ENCODE results near the gene PPP1R17. TPM values are rescaled to one million over a fixed set of nuclear protein-coding genes. Genes with fewer than 3 reads are reported as not detected.

The PPP1R17 gene
- polyA plus RNA-seq, 2 donors = not detected

DNA sequence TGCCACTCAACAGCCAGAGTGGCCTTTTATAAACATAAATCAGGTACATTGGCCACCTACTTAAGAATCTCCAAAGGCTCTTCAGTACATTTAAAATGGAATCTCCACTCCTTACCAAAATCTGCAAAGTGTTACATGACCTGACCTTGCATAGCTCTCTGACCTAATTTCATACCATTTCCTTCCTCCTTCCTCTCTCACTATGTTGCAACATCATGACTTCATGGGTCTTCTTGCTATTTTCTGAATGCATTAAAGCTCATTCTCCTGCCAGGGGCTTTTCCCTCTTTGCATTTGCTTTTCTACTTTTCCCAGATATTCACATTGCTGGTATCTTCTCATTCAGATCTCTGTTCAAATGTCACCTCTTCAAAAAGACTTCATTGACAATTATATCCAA, 22.1 kb upstream of the PPP1R17 start:
- Histone ChIP-seq H3K4me3 (ENCODE audit: low read depth in 1 of 2, low read length in 2 of 2) (no peak overlapping the region), H3K36me3 (ENCODE audit: control insufficient read depth in 2 of 2, insufficient read depth in 2 of 2, low read length in 1 of 2) (no peaks in the 10 kb centered on the region), H3K9me3 (ENCODE audit: control insufficient read depth in 2 of 2, insufficient read depth in 1 of 2, low read depth in 1 of 2, low read length in 1 of 2) (no peaks in the 10 kb centered on the region), H3K27ac (ENCODE audit: low read depth in 2 of 2, low read length in 1 of 2) (no peak overlapping the region), H3K4me1 (ENCODE audit: control insufficient read depth in 2 of 2, insufficient read depth in 2 of 2, low read length in 1 of 2) (no peaks in the 10 kb centered on the region), H3K27me3 (ENCODE audit: control insufficient read depth in 1 of 2, insufficient read depth in 2 of 2, low read length in 2 of 2) (no peaks in the 10 kb centered on the region)

DNA sequence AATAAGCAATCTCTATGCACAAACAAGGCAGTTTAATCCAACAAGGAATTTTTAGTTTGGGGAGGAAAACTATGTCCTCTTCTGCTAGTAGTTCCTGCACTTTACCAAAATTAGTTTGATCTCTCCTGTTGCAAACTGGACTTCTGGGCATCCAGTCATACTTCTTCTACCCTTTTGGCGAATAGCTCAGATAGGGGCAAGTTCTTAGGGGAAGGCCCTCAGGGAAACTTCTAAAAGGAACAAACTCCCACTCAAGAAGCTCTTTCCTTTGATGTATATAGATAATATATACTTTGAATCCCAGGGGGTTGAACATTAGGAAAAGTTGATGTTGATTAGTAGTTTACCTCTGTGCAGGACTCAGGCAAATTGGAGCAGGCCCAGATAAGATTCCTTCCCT, 21.5 kb upstream of the PPP1R17 start:
- H3K27ac ChIP-seq (ENCODE audit: low read depth in 2 of 2, low read length in 1 of 2) = no peak overlapping the region
- no peaks in the 10 kb centered on the region for H3K36me3 ChIP-seq (ENCODE audit: control insufficient read depth in 2 of 2, insufficient read depth in 2 of 2, low read length in 1 of 2)
- no peaks in the 10 kb centered on the region for H3K27me3 ChIP-seq (ENCODE audit: control insufficient read depth in 1 of 2, insufficient read depth in 2 of 2, low read length in 2 of 2)
- H3K9me3 ChIP-seq (ENCODE audit: control insufficient read depth in 2 of 2, insufficient read depth in 1 of 2, low read depth in 1 of 2, low read length in 1 of 2) = no peaks in the 10 kb centered on the region
- H3K4me3 ChIP-seq (ENCODE audit: low read depth in 1 of 2, low read length in 2 of 2) = no peak overlapping the region
- WGBS, 2 donors = 80 to 88% methylated on average over 1 of the region's 1 CpG
- H3K4me1 ChIP-seq (ENCODE audit: control insufficient read depth in 2 of 2, insufficient read depth in 2 of 2, low read length in 1 of 2) = no peaks in the 10 kb centered on the region

DNA sequence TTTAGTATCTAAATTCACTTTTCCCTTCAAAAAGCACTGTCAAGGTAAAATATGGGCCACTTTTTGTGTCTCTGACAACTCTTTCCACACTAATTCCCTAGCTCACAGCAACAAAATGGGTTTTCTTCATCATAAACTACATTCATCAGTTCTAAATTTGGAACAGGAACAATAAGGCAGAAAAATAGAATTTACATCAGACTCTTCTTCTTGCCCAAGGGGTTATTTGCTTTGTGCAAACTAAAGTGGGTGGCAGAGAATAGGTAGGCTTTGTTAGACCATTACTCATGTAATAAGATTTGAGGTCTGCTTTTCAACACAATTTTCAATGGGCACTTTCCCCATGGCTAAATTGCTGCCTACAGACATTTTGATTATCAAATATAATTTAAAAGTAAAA, 17.6 kb upstream of the PPP1R17 start:
- no peaks in the 10 kb centered on the region for H3K9me3 ChIP-seq (ENCODE audit: control insufficient read depth in 2 of 2, insufficient read depth in 1 of 2, low read depth in 1 of 2, low read length in 1 of 2)
- no peak overlapping the region for H3K4me3 ChIP-seq (ENCODE audit: low read depth in 1 of 2, low read length in 2 of 2)
- H3K27ac ChIP-seq (ENCODE audit: low read depth in 2 of 2, low read length in 1 of 2) = no peak overlapping the region
- H3K27me3 ChIP-seq (ENCODE audit: control insufficient read depth in 1 of 2, insufficient read depth in 2 of 2, low read length in 2 of 2) = no peaks in the 10 kb centered on the region
- H3K36me3 ChIP-seq (ENCODE audit: control insufficient read depth in 2 of 2, insufficient read depth in 2 of 2, low read length in 1 of 2) = no peaks in the 10 kb centered on the region
- no peaks in the 10 kb centered on the region for H3K4me1 ChIP-seq (ENCODE audit: control insufficient read depth in 2 of 2, insufficient read depth in 2 of 2, low read length in 1 of 2)

DNA sequence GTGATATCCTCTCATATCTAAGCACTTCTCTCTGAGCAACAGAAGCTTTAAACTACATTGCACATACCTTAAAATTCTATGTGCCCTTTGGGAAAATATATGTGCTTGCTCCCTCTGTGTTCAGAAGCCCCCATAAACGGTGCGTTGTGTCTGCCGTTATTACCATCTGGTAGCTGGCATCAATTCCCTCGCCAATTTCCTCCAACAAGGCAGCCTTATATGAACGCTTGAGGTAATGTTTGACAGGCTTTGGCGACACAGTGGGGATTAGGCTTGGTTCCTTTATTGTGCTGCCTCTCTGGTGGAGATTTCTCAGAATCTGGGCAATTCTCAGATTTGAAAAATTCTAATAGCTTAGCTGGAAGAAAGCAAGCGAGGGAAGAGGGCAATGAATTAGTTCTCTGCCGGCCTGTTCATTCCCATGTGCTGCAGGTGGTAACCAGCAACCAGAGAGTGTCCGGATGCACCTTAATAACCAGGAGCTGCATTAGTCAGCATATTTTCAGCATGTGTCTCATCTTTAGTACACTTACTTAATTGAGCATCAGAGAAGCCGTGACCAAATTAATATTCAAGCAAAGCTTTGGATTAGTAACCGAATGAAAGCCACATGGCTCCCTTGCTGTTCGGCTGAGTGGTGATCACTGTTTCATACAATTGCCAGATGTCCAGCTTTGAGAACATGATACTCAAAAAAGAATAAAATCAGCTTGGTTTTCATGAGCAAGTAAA, 7.3 kb upstream of the PPP1R17 start:
- H3K4me1 ChIP-seq (ENCODE audit: control insufficient read depth in 2 of 2, insufficient read depth in 2 of 2, low read length in 1 of 2) = no peaks in the 10 kb centered on the region
- no peaks in the 10 kb centered on the region for H3K27me3 ChIP-seq (ENCODE audit: control insufficient read depth in 1 of 2, insufficient read depth in 2 of 2, low read length in 2 of 2)
- H3K36me3 ChIP-seq (ENCODE audit: control insufficient read depth in 2 of 2, insufficient read depth in 2 of 2, low read length in 1 of 2) = no peaks in the 10 kb centered on the region
- H3K9me3 ChIP-seq (ENCODE audit: control insufficient read depth in 2 of 2, insufficient read depth in 1 of 2, low read depth in 1 of 2, low read length in 1 of 2) = no peaks in the 10 kb centered on the region
- WGBS, 2 donors = 88 to 89% methylated on average over 12 of the region's 12 CpGs
- no peak overlapping the region for H3K4me3 ChIP-seq (ENCODE audit: low read depth in 1 of 2, low read length in 2 of 2)
- H3K27ac ChIP-seq (ENCODE audit: low read depth in 2 of 2, low read length in 1 of 2) = no peak overlapping the region

DNA sequence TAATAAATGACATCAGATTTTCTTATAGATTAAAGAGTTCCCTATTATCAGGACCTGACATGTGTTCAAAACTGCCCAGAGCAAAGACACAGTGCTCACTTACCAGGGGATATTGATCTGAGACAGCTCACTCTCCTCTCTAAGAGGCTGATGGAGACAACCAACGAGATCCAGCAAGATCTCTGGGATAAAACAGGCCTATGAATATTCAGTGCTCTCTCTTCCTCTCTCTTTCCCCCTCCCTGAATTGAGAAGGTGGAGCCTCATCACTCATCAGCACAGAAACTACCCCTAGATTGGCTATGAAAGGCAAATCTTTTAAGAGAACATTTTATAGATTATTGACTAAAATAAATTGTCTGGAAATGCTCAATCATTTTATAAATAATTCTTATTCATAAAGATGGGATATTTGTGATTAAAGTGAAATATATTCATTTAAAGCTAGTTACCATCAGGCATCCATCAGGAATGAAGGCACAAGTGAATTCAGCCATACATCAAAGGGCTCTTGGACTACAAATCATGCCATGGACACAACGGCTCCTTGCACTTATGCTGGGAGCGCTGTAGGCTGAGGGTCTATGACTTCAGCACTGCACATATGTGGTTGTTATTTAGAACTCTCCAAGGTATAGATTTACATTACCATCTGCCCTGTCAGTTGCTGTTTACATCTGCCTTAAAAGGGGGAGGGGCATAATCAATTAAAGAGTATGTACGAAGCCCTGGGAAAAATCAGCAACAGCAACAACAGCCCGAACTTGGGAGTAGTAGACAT, 3.4 kb upstream of the PPP1R17 start:
- 47 to 50% methylated on average over 5 of the region's 5 CpGs for WGBS, 2 donors
- Histone ChIP-seq H3K9me3 (ENCODE audit: control insufficient read depth in 2 of 2, insufficient read depth in 1 of 2, low read depth in 1 of 2, low read length in 1 of 2) (no peaks in the 10 kb centered on the region), H3K27me3 (ENCODE audit: control insufficient read depth in 1 of 2, insufficient read depth in 2 of 2, low read length in 2 of 2) (no peaks in the 10 kb centered on the region), H3K4me1 (ENCODE audit: control insufficient read depth in 2 of 2, insufficient read depth in 2 of 2, low read length in 1 of 2) (no peaks in the 10 kb centered on the region), H3K36me3 (ENCODE audit: control insufficient read depth in 2 of 2, insufficient read depth in 2 of 2, low read length in 1 of 2) (no peaks in the 10 kb centered on the region), H3K4me3 (ENCODE audit: low read depth in 1 of 2, low read length in 2 of 2) (no peak overlapping the region), H3K27ac (ENCODE audit: low read depth in 2 of 2, low read length in 1 of 2) (no peak overlapping the region)

DNA sequence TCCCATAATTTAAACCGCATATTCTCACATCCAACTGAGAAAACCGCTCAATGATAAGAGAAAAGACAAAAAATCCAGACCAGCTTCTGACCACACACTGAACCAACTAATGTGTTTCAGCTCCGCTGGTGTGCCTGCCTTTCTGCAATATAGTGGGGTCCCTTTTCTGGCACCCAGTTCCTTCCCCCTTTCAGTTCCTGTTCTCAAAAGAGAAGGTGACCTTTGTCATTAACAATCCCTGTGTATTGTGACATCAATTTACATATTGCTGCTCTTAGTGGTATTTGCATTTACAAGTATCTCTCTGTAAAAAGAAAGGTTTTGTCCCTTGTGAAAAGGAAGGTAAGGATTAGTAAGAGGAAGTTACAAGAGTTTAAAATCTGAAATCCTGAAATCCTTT, 1.4 kb downstream of the PPP1R17 start:
- no peaks in the 10 kb centered on the region for H3K36me3 ChIP-seq (ENCODE audit: control insufficient read depth in 2 of 2, insufficient read depth in 2 of 2, low read length in 1 of 2)
- H3K4me1 ChIP-seq (ENCODE audit: control insufficient read depth in 2 of 2, insufficient read depth in 2 of 2, low read length in 1 of 2) = no peaks in the 10 kb centered on the region
- H3K9me3 ChIP-seq (ENCODE audit: control insufficient read depth in 2 of 2, insufficient read depth in 1 of 2, low read depth in 1 of 2, low read length in 1 of 2) = no peaks in the 10 kb centered on the region
- no peaks in the 10 kb centered on the region for H3K27me3 ChIP-seq (ENCODE audit: control insufficient read depth in 1 of 2, insufficient read depth in 2 of 2, low read length in 2 of 2)
- H3K4me3 ChIP-seq (ENCODE audit: low read depth in 1 of 2, low read length in 2 of 2) = no peak overlapping the region
- WGBS, 2 donors = 66 to 67% methylated on average over 3 of the region's 3 CpGs
- no peak overlapping the region for H3K27ac ChIP-seq (ENCODE audit: low read depth in 2 of 2, low read length in 1 of 2)

DNA sequence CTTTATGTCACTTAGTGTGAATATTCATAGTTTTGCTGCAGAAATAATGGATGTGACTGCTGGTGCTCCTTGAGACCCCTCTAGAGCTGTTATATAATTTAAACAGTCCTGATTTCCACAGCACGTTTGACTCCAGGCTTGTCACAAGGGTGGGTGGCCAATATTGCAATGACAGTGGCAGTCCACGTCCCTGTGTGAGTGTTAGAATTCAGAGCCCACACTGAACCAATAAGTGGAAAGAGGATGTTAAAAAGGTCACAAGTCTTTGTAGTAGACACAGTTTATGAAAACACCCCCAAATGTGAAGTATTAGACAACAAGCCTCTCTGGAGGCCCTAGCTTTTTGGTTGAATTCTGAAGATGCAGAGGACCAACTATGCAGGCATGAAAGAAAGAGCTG, 2.0 kb downstream of the PPP1R17 start:
- H3K27me3 ChIP-seq (ENCODE audit: control insufficient read depth in 1 of 2, insufficient read depth in 2 of 2, low read length in 2 of 2) = no peaks in the 10 kb centered on the region
- H3K36me3 ChIP-seq (ENCODE audit: control insufficient read depth in 2 of 2, insufficient read depth in 2 of 2, low read length in 1 of 2) = no peaks in the 10 kb centered on the region
- 37 to 39% methylated on average over 2 of the region's 2 CpGs for WGBS, 2 donors
- no peaks in the 10 kb centered on the region for H3K9me3 ChIP-seq (ENCODE audit: control insufficient read depth in 2 of 2, insufficient read depth in 1 of 2, low read depth in 1 of 2, low read length in 1 of 2)
- no peak overlapping the region for H3K4me3 ChIP-seq (ENCODE audit: low read depth in 1 of 2, low read length in 2 of 2)
- H3K4me1 ChIP-seq (ENCODE audit: control insufficient read depth in 2 of 2, insufficient read depth in 2 of 2, low read length in 1 of 2) = no peaks in the 10 kb centered on the region
- H3K27ac ChIP-seq (ENCODE audit: low read depth in 2 of 2, low read length in 1 of 2) = no peak overlapping the region

DNA sequence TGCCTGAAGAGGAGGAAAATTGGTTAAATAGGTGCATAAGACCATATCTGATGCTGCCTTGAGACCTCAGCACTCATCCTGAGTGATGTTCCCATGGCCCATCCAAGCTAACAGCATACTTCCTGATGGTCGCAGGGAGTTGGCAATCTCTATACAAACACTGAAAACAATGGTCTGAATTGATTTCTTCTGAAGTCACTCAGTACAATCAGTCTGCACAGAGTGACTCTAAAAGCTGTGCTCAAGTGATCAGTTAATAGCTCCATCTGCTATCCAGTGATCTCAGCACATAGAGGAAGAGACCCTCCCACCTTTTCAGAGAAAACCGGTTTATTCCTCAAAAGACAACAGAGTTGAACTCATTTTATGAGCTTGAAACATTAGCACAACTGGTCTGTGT, 3.9 kb downstream of the PPP1R17 start:
- H3K4me1 ChIP-seq (ENCODE audit: control insufficient read depth in 2 of 2, insufficient read depth in 2 of 2, low read length in 1 of 2) = no peaks in the 10 kb centered on the region
- no peaks in the 10 kb centered on the region for H3K36me3 ChIP-seq (ENCODE audit: control insufficient read depth in 2 of 2, insufficient read depth in 2 of 2, low read length in 1 of 2)
- no peak overlapping the region for H3K4me3 ChIP-seq (ENCODE audit: low read depth in 1 of 2, low read length in 2 of 2)
- WGBS, 2 donors = 47 to 53% methylated on average over 2 of the region's 2 CpGs
- H3K9me3 ChIP-seq (ENCODE audit: control insufficient read depth in 2 of 2, insufficient read depth in 1 of 2, low read depth in 1 of 2, low read length in 1 of 2) = no peaks in the 10 kb centered on the region
- H3K27ac ChIP-seq (ENCODE audit: low read depth in 2 of 2, low read length in 1 of 2) = no peak overlapping the region
- H3K27me3 ChIP-seq (ENCODE audit: control insufficient read depth in 1 of 2, insufficient read depth in 2 of 2, low read length in 2 of 2) = no peaks in the 10 kb centered on the region

DNA sequence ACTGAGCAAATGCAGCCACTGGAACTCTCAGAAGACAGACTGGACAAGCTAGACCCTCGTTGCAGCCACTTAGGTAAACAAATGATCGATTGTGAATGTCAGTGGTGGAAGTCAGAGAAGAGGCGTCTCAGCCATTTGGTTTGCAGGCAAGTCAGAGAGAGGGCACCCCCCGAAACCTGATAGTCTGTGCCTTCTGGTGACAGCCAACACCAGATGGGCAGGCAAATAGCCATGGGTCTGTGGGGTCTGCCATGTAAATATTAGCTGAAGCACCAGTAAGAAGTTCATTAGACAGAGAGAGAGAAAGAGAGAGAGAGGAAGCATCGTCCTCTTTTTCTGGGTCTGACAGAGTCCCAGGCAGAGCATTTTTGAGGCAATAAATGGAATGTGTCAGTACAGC, 5.4 kb downstream of the PPP1R17 start:
- no peaks in the 10 kb centered on the region for H3K36me3 ChIP-seq (ENCODE audit: control insufficient read depth in 2 of 2, insufficient read depth in 2 of 2, low read length in 1 of 2)
- 21 to 26% methylated on average over 5 of the region's 5 CpGs for WGBS, 2 donors
- no peak overlapping the region for H3K27ac ChIP-seq (ENCODE audit: low read depth in 2 of 2, low read length in 1 of 2)

DNA sequence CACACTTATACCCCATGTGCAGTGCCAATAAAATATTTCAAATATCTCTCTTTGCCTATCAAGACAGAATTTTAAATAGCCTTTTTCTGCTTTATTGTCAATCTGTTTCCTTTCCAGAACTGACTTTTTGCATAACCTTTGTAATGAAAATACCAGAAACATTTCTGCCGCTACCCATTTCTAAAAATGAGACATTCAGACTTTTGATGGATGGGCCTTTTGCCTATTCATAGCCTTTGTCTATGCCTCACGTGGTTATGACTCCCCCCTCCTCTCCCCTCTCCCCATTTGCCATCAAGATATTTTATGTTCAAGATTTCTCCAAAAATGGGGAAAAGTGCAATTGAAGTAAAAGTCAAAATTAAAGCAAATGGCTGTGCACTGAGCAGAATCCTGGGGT, 5.9 kb downstream of the PPP1R17 start:
- Histone ChIP-seq H3K27ac (ENCODE audit: low read depth in 2 of 2, low read length in 1 of 2) (no peak overlapping the region), H3K4me3 (ENCODE audit: low read depth in 1 of 2, low read length in 2 of 2) (no peak overlapping the region), H3K4me1 (ENCODE audit: control insufficient read depth in 2 of 2, insufficient read depth in 2 of 2, low read length in 1 of 2) (no peaks in the 10 kb centered on the region), H3K36me3 (ENCODE audit: control insufficient read depth in 2 of 2, insufficient read depth in 2 of 2, low read length in 1 of 2) (no peaks in the 10 kb centered on the region), H3K27me3 (ENCODE audit: control insufficient read depth in 1 of 2, insufficient read depth in 2 of 2, low read length in 2 of 2) (no peaks in the 10 kb centered on the region), H3K9me3 (ENCODE audit: control insufficient read depth in 2 of 2, insufficient read depth in 1 of 2, low read depth in 1 of 2, low read length in 1 of 2) (no peaks in the 10 kb centered on the region)
- WGBS, 2 donors = 41 to 43% methylated on average over 2 of the region's 2 CpGs

More for the DNA sequence above, 5.4 kb downstream of the PPP1R17 start:
- Histone ChIP-seq H3K27me3 (ENCODE audit: control insufficient read depth in 1 of 2, insufficient read depth in 2 of 2, low read length in 2 of 2) (no peaks in the 10 kb centered on the region), H3K4me3 (ENCODE audit: low read depth in 1 of 2, low read length in 2 of 2) (no peak overlapping the region), H3K9me3 (ENCODE audit: control insufficient read depth in 2 of 2, insufficient read depth in 1 of 2, low read depth in 1 of 2, low read length in 1 of 2) (no peaks in the 10 kb centered on the region), H3K4me1 (ENCODE audit: control insufficient read depth in 2 of 2, insufficient read depth in 2 of 2, low read length in 1 of 2) (no peaks in the 10 kb centered on the region)
